Uterus (tissue), 4 donors: Measurements from ENCODE around the gene AHR. TPM values are rescaled to one million over a fixed set of nuclear protein-coding genes. Genes with fewer than 3 reads are reported as not detected.

ENCODE experiments used
- DNase-seq, 2 donors: peaks; one replicate each; pipeline ENCODE4 v3.0.0-alpha.2; 2019 to 2020
- H3K27ac ChIP-seq, 2 donors: fragments of 200-600 bp; sonication (generic); 1 replicate in 1 of 2; 2 replicates in 1 of 2; pipeline ENCODE4 v1.5.1; 2016 to 2018
- H3K27me3 ChIP-seq, 2 donors: fragments of 200-600 bp; sonication (generic); one replicate each; pipeline ENCODE4 v1.5.1; 2018 to 2019; ENCODE audit warnings: control low read depth in 1 of 2
- H3K36me3 ChIP-seq, 2 donors: fragments of 200-600 bp; sonication (generic); one replicate each; pipeline ENCODE4 v1.5.1; 2019; ENCODE audit warnings: control low read depth in 1 of 2
- H3K4me1 ChIP-seq, 2 donors: fragments of 200-600 bp; sonication (generic); one replicate each; pipeline ENCODE4 v1.5.1; 2018 to 2019; ENCODE audit warnings: control low read depth in 1 of 2
- H3K4me3 ChIP-seq, 2 donors: fragments of 200-600 bp; sonication (generic); 1 replicate in 1 of 2; 2 replicates in 1 of 2; pipeline ENCODE4 v1.5.1; 2018 to 2019; ENCODE audit warnings: mild to moderate bottlenecking in 1 of 2
- H3K9me3 ChIP-seq, 2 donors: fragments of 200-600 bp; sonication (generic); one replicate each; pipeline ENCODE4 v1.5.1; 2019; ENCODE audit warnings: control low read depth in 1 of 2
- CTCF ChIP-seq, 4 experiments: fragments of 200-600 bp in 2 of 4; fragments of 450-650 bp in 2 of 4; sonication (generic) in 2 of 4; IDR thresholded peaks; one replicate each; pipeline ENCODE4 v1.5.1; 2016 to 2019; ENCODE audit warnings: antibody characterized with exemption in 4 of 4, mild to moderate bottlenecking in 2 of 4, moderate library complexity in 1 of 4
- POLR2A ChIP-seq, 2 donors: fragments of 450-650 bp; IDR thresholded peaks; one replicate each; pipeline ENCODE4 v1.6.1; 2016; ENCODE audit warnings: antibody characterized with exemption in 2 of 2, mild to moderate bottlenecking in 1 of 2, moderate library complexity in 1 of 2
- intact Hi-C: fragments of 100-400 bp; cut with DNase I; formaldehyde crosslinking; loops from one replicate; pipeline ENCODE4 v1.15.1; 2023; ENCODE audit warnings: low total_unique reads
- total RNA-seq, 4 donors: library from RNA; depleted of rRNA in 3 of 4; stranded (reverse); fragments of >200 nt in 3 of 4; gene quantifications; one replicate each; pipeline versions ENCODE4 v1.1.0 to v1.2.4, GENCODE V29; 2014 to 2023
- donor health status: DM: yes; HTN: yes; CAD: no.

The AHR gene
- total RNA-seq, 4 donors from 2014 or later = 43.7 to 160 (median 91.5) TPM

DNA sequence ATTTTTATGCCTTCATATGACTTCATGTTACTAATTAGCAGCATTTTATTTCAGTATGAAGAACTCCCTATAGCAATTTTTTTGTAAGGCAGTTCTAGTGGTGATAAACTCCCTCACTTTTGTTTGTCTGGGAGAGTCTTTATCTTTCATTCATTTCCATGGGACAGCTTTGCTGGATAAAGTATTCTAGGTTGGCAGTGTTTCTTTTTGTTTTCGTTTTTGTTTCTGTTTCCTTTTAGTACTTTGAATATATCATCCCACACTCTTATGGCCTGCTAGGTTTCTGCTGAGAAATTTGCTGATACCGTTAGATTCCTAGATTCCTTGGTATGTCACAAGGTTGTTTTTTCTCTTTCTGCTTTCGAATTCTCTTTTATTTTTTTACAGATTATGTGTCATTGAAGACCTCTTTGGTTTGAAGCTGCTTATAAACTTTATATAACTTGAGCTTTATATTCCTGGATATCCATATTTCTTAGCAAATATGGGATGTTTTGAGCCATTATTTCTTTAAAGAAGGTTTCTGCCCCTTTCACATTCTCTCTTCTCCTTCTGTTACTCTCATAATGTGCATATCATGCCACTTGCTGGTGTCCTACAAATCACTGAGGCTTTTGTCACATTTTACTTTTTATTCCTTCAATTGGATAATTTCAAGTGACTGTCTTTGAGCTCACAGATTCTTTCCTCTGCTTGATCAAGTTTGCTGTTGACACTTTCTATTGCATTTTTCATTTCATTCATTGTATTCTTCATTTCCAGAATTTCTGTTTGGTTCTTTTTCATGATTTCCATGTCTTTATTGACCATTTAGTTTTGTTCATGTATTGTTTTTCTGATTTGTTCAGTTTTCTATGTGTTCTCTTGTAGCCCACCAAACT, 28.9 kb upstream of the AHR start:
- no peaks in the 10 kb centered on the region for H3K4me1 ChIP-seq
- TF ChIP-seq CTCF (IDR thresholded peaks at IDR 0.05) = no peak
- TF ChIP-seq POLR2A (IDR thresholded peaks at IDR 0.05) = no peak
- intact Hi-C loops = no loop called here
- no peaks in the 10 kb centered on the region for H3K36me3 ChIP-seq
- no peak for DNase-seq
- H3K4me3 ChIP-seq = no peak overlapping the region
- no peaks in the 10 kb centered on the region for H3K27me3 ChIP-seq
- H3K27ac ChIP-seq = no peak overlapping the region
- H3K9me3 ChIP-seq = peaks cover 0 to 20% of the 10 kb centered on the region in 2 donors

GRCh38 chr7:17274551-17275245, 23.8 kb upstream of the AHR start:
- Histone ChIP-seq H3K27ac (no peak overlapping the region), H3K4me1 (no peaks in the 10 kb centered on the region), H3K36me3 (no peaks in the 10 kb centered on the region), H3K9me3 (peaks cover 0 to 6% of the 10 kb centered on the region in 2 donors), H3K27me3 (no peaks in the 10 kb centered on the region), H3K4me3 (no peak overlapping the region)
- intact Hi-C loops = no loop called here
- TF ChIP-seq POLR2A (IDR thresholded peaks at IDR 0.05) (no peak), CTCF (IDR thresholded peaks at IDR 0.05) (no peak)
- DNase-seq = no peak

DNA sequence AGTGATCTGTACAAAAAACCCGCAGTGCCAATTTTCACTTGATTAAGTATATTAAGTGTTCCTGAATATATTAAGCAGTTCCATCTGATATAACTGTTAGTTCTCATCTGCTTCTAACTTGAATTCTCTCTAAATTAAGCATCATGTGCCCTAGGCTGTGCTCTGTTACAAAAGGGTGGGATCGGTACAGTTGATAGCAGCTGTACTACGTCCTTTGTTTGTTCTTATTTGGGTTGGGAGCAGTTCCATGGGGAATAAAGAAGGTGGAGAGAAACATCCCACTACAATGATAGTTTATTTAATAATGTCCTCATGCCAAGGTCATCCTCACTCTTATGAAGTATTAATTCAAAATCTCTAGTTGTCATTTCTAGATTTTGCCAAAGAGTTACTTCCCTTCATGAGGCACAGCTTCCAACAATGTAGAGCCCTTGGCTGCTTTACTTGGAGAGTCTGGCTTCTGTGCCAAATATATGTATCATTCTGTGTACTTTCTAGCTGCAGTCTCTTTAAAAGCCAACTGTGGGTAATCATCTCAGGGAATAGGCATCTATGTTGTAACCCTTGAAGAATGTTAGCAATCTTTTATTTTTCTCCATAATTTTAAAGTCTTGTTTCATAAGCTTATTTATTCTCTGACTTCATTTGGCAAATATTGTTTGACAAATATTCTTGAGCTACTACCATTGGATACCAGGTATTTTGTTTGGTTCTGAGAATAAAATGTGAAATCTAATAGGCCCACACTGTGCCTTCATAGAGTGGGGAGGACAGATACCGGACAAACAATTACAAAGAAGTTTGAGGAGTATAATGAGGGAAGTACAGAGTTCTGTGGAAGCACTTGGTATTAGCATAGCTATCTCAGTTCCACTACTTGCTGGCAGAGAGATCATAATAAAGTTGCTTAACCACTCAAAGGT, 22.4 kb upstream of the AHR start:
- H3K4me3 ChIP-seq = no peak overlapping the region
- TF ChIP-seq CTCF (IDR thresholded peaks at IDR 0.05) = no peak
- TF ChIP-seq POLR2A (IDR thresholded peaks at IDR 0.05) = no peak
- no peaks in the 10 kb centered on the region for H3K27me3 ChIP-seq
- intact Hi-C loops = no loop called here
- no peaks in the 10 kb centered on the region for H3K9me3 ChIP-seq
- no peaks in the 10 kb centered on the region for H3K4me1 ChIP-seq
- DNase-seq = no peak
- no peaks in the 10 kb centered on the region for H3K36me3 ChIP-seq
- peak overlapping the region; percentile 51 to 52 for H3K27ac ChIP-seq

DNA sequence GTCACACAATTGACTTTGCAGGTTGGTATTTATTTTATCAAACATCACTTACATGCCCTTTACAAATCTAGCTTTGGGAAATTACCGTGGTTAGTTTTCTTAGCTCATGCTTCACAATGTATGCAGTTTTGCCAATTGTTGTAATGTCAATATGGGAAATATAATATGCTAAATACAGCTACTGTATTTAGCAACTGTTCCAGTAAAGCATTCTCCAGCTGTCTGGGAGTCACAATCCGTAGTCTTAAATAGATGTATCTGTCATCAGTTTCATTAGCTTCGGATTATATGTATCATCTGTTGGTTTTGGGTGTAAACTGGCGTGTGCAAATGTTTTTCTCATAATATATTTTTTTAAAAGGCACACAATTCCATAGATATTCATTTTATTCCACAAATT, 19.4 kb upstream of the AHR start:
- no peaks in the 10 kb centered on the region for H3K9me3 ChIP-seq
- no peaks in the 10 kb centered on the region for H3K4me1 ChIP-seq
- no peaks in the 10 kb centered on the region for H3K36me3 ChIP-seq
- TF ChIP-seq CTCF (IDR thresholded peaks at IDR 0.05) (no peak), POLR2A (IDR thresholded peaks at IDR 0.05) (no peak)
- intact Hi-C loops = no loop called here
- H3K27me3 ChIP-seq = no peaks in the 10 kb centered on the region
- no peak overlapping the region for H3K27ac ChIP-seq
- no peak overlapping the region for H3K4me3 ChIP-seq
- no peak for DNase-seq
